Measurements from ENCODE around the gene CNBP.

DNA sequence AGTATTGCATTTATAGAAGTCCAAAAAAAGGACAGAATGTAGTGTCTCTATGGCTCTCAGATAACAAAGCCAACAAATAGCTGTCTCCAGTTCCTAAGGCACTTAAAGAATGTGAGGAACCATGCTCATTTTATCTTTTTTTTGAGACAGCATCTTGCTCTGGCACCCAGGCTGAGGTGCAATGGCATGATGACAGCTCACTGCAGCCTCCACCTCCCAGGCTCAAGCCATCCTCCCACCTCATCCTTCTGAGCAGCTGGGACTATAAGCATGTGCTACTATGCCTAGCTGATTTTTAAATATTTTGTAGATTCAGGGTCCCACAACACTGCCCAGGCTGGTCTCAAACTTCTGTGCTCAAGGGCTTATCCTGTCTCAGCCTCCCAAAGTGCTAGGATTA lies 38.9 kb downstream of the CNBP start:
- TF ChIP-seq, protein P1, sequence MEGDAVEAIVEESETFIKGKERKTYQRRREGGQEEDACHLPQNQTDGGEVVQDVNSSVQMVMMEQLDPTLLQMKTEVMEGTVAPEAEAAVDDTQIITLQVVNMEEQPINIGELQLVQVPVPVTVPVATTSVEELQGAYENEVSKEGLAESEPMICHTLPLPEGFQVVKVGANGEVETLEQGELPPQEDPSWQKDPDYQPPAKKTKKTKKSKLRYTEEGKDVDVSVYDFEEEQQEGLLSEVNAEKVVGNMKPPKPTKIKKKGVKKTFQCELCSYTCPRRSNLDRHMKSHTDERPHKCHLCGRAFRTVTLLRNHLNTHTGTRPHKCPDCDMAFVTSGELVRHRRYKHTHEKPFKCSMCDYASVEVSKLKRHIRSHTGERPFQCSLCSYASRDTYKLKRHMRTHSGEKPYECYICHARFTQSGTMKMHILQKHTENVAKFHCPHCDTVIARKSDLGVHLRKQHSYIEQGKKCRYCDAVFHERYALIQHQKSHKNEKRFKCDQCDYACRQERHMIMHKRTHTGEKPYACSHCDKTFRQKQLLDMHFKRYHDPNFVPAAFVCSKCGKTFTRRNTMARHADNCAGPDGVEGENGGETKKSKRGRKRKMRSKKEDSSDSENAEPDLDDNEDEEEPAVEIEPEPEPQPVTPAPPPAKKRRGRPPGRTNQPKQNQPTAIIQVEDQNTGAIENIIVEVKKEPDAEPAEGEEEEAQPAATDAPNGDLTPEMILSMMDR (IDR thresholded peaks at IDR 0.05), result no peak
- no peak for TF ChIP-seq POLR2A (IDR thresholded peaks at IDR 0.05)

All from thyroid gland (tissue), 4 donors.